Cardiac fibroblast (primary cell): Measurements from ENCODE around the gene BRINP3.

ENCODE experiments used
- DNase-seq, 2 donors: peaks; one replicate each; pipeline versions ENCODE4 v3.0.0 to v3.0.0-alpha.2; 2010; ENCODE audit warnings: low read depth in 2 of 2
- H3K4me3 ChIP-seq, 2 donors: replicated peaks in 1 of 2; 1 replicate in 1 of 2; 2 replicates in 1 of 2; pipeline ENCODE4 v1.5.1; 2011; ENCODE audit warnings: low read depth in 2 of 2, low read length in 2 of 2, mild to moderate bottlenecking in 2 of 2, moderate library complexity in 1 of 2
- TF ChIP-seq, protein P1 (sequence below): IDR thresholded peaks from one replicate; pipeline ENCODE4 v1.5.1; 2011; ENCODE audit warnings: low read depth, mild to moderate bottlenecking, low read length, inconsistent platforms

The BRINP3 gene

DNA sequence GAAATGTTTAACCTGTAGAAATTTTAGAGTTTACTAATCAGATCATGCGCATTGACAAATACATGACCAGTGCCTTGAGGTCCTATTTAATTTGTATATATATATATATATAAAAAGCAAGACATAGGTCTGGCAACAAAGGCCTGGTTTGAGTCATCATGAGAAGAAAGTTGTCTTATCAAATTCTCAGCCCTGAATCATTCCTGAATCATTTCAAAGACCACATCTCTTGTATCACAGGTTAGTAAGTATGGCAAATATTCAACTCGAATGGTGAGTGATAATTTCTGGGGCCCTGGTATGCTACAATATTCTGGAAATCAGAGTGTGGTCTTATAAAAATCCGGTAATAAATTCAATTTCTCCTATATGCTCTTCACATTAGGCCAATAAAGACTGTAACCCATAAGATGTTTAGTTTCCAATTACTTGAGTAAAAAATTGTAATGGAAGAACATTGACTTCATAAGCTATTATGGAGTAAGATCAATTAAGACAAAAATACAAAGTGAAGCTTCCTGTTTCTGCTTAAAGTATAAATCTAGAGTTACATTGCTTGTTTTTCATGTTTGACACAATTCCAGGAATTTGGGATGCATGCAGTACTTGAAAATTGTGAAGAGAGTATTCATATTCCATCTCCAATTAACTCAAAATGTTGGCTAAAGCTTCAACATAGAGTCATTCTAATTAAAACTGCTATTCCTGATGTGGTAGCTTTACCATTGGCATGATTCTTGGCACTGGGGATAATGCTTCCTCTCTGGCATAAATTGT, 309.4 kb downstream of the BRINP3 start:
- DNase-seq = peak; percentile 36 to 53
- no peak overlapping the region for H3K4me3 ChIP-seq
- TF ChIP-seq, protein P1, sequence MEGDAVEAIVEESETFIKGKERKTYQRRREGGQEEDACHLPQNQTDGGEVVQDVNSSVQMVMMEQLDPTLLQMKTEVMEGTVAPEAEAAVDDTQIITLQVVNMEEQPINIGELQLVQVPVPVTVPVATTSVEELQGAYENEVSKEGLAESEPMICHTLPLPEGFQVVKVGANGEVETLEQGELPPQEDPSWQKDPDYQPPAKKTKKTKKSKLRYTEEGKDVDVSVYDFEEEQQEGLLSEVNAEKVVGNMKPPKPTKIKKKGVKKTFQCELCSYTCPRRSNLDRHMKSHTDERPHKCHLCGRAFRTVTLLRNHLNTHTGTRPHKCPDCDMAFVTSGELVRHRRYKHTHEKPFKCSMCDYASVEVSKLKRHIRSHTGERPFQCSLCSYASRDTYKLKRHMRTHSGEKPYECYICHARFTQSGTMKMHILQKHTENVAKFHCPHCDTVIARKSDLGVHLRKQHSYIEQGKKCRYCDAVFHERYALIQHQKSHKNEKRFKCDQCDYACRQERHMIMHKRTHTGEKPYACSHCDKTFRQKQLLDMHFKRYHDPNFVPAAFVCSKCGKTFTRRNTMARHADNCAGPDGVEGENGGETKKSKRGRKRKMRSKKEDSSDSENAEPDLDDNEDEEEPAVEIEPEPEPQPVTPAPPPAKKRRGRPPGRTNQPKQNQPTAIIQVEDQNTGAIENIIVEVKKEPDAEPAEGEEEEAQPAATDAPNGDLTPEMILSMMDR = no peak

DNA sequence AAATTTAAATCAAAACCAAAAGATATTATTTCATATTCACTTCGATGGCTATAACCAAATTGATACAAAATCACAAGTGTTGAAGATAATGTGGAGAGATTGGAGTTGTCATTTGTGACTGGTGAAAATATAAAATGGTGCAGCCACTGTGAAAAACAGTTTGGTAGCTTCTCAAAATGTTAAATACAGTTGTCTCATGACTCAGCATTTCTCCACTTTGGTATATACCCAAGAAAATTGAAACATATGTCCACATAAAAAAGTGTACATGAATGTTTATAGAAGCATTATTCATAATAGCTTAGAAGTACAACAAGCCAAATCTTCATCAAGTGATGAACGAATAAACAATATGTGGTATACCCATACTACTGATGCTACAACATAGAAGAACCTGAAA, 318.5 kb downstream of the BRINP3 start:
- TF ChIP-seq, protein P1 = no peak
- no peak for DNase-seq
- H3K4me3 ChIP-seq = no peak overlapping the region

DNA sequence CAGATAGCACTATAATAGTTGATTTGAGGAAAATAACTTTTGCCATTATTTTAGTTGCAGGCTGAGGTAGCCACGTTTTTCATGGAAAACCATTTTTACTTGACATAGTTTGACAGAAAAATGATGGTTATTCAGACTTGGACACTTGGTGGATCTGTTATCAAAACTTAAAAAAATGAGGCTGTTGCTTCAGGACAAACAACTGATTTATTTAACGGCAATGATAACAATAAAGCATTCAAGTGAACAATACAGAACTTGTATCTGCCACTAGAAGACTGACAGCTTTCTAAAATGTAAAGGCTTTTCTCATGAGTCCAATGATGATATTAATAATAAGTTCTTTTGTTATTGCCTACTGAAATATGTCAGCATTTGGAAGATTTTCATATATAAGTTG, 322.9 kb downstream of the BRINP3 start:
- no peak overlapping the region for H3K4me3 ChIP-seq
- no peak for DNase-seq
- TF ChIP-seq, protein P1 = no peak

DNA sequence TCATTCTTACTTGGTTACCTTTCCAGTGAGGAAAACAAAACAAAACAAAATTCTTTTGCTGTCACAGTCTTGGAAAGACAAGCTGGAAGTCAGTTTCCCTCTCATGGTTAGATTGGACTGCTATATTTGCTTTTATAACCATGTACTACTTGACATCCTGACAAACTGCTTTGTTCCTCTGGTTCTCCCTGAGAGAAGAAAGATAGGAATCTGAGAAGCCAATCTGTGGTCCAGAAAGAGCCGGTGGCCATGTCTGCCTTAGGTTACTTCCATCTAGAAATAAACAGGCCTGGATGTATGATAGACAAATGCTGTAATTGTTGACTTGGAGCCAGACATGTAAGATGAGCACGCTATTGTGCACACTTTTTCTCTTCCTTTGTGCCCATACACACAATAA, 330.0 kb downstream of the BRINP3 start:
- TF ChIP-seq, protein P1 = no peak
- DNase-seq = no peak

DNA sequence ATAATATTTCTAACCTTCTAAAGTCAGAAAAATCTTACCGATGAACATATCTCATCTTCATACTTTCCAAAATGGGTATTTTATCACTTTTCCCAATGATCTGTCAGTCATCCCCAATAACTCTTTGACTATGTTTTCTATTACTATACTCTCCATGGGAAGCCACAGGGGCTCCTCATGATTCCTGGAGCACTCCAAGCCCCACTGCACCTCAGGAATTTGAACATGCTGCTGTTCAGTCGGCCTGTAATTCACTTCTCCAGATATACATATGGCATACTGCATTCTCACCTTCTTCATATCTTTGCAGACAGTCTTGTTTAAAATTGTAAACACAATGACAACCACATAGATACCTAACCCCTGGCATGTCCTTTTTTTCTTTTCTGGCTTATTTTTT, 333.0 kb downstream of the BRINP3 start:
- DNase-seq = no peak
- no peak overlapping the region for H3K4me3 ChIP-seq
- TF ChIP-seq, protein P1 = no peak

More for the DNA sequence above, 330.0 kb downstream of the BRINP3 start:
- no peak overlapping the region for H3K4me3 ChIP-seq

DNA sequence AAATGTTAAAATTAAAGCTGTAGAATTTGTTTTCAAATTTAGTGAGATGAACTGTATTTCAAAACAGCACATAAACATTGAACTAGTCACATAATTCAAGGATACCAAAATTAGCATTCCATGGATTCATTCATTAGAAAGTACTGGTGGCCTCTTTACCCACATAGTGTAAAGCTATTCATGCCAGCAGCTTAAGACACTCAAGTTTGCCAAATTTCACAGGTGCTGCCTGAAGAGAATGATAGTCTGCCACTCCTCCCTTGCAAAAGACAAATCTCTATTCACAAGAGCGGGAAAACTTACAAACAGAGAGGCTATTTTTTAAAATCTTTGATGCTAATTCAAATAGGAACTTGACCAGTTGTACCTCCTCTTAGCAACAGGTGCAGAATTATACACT, 337.0 kb downstream of the BRINP3 start:
- DNase-seq = no peak
- TF ChIP-seq, protein P1 = no peak
- no peak overlapping the region for H3K4me3 ChIP-seq

DNA sequence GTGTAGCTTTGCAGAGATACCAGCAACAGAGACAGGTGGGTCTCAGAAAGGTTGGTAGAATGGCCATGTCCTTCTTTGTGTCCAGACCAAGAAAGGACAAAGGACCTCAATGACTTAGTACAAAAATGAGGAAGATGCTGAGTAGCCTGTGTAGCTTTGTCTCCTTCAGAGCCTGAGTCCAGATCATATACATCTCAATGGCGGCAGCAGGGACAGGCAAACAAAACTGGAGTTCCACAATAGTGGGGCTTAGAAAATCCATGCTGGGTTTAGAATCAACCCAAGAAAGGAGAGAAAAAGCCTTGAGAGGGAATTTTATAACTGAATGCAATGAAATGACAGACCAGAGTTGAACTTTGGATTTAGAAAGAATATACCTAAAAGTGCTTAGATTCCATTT, 339.0 kb downstream of the BRINP3 start:
- no peak for DNase-seq
- H3K4me3 ChIP-seq = no peak overlapping the region
- TF ChIP-seq, protein P1 = no peak
